Spleen (tissue), 11 donors: ENCODE data around the gene SLC35B4. TPM values are rescaled to one million over a fixed set of nuclear protein-coding genes. Genes with fewer than 3 reads are reported as not detected.

Source experiments
- DNase-seq: peaks from one replicate; pipeline ENCODE4 v3.0.0-alpha.2; 2020
- H3K27ac ChIP-seq, 8 donors: fragments of 200-600 bp; sonication (generic) in 7 of 8; 1 replicate in 4 of 8; 2 replicates in 4 of 8; pipeline versions ENCODE4 v1.5.0 to v1.8.0; 2016 to 2021; ENCODE audit warnings: inconsistent platforms in 4 of 8, mild to moderate bottlenecking in 4 of 8, moderate library complexity in 1 of 8
- H3K27me3 ChIP-seq, 7 donors: fragments of 200-600 bp; sonication (generic) in 6 of 7; replicated peaks in 1 of 7; 1 replicate in 4 of 7; 2 replicates in 3 of 7; pipeline versions ENCODE4 v1.5.0 to v1.8.0; 2016 to 2021; ENCODE audit warnings: inconsistent platforms in 3 of 7, mild to moderate bottlenecking in 1 of 7
- H3K36me3 ChIP-seq, 6 donors: fragments of 200-600 bp; sonication (generic) in 5 of 6; 1 replicate in 4 of 6; 2 replicates in 2 of 6; pipeline versions ENCODE4 v1.5.0 to v1.8.0; 2016 to 2021; ENCODE audit warnings: inconsistent platforms in 2 of 6
- H3K4me1 ChIP-seq, 6 donors: fragments of 200-600 bp; sonication (generic) in 5 of 6; 1 replicate in 3 of 6; 2 replicates in 3 of 6; pipeline versions ENCODE4 v1.5.0 to v1.8.0; 2016 to 2021; ENCODE audit warnings: inconsistent platforms in 3 of 6
- H3K4me3 ChIP-seq, 8 donors: fragments of 200-600 bp; sonication (generic) in 7 of 8; 1 replicate in 4 of 8; 2 replicates in 4 of 8; pipeline versions ENCODE4 v1.5.0 to v1.8.0; 2016 to 2021; ENCODE audit warnings: inconsistent platforms in 4 of 8, mild to moderate bottlenecking in 4 of 8, moderate library complexity in 2 of 8
- H3K9me3 ChIP-seq, 8 donors: fragments of 200-600 bp; sonication (generic) in 7 of 8; 1 replicate in 4 of 8; 2 replicates in 4 of 8; pipeline versions ENCODE4 v1.5.0 to v1.8.0; 2016 to 2021; ENCODE audit warnings: inconsistent platforms in 4 of 8
- POLR2A ChIP-seq, 3 donors: fragments of 450-650 bp; IDR thresholded peaks; one replicate each; pipeline ENCODE4 v1.5.1; 2017; ENCODE audit warnings: antibody characterized with exemption in 3 of 3, mild to moderate bottlenecking in 1 of 3
- POLR2AphosphoS5 ChIP-seq, 3 donors: sonication (generic); formaldehyde crosslinking; IDR thresholded peaks; one replicate each; pipeline ENCODE4 v1.5.1; 2017; ENCODE audit warnings: antibody characterized with exemption in 3 of 3
- WGBS, 5 donors: extraction: QIAGEN DNeasy Blood & Tissue Kit in 3 of 5; methylation state at CpG; one replicate each; pipeline versions ENCODE4 v1.1.5 to v1.1.7; 2013 to 2018; 5-methylcytosine and 5-hydroxymethylcytosine counted together
- intact Hi-C: fragments of 100-400 bp; cut with DNase I; formaldehyde crosslinking; loops from one replicate; pipeline ENCODE4 v1.15.0; 2023; ENCODE audit warnings: low total_unique reads
- polyA plus RNA-seq, 3 donors: library from polyadenylated mRNA; stranded (reverse); fragments of 200-250 nt; gene quantifications; one replicate each; pipeline ENCODE4 v1.2.1, GENCODE V29; 2013
- total RNA-seq, 7 donors: library from RNA; depleted of rRNA in 3 of 7; stranded (reverse); fragments of >200 nt in 3 of 7; fragmentation: NEBNext Ultra II Directional in 4 of 7; extraction: Animal tissue kit (Norgen Biotek cat#: 25700) in 4 of 7; gene quantifications; one replicate each; pipeline versions ENCODE4 v1.1.0 to v1.2.1, GENCODE V29; 2016 to 2021
- TF ChIP-seq, protein P1 (sequence below), 11 experiments: fragments of 200-600 bp in 7 of 11; fragments of 450-650 bp in 4 of 11; sonication (generic) in 4 of 11; IDR thresholded peaks in 8 of 11; conservative IDR thresholded peaks in 3 of 11; 1 replicate in 7 of 11; 2 replicates in 4 of 11; pipeline versions ENCODE4 v1.4.0 to v1.8.0; 2016 to 2021; ENCODE audit warnings: antibody characterized with exemption in 11 of 11, inconsistent platforms in 4 of 11, mild to moderate bottlenecking in 1 of 11
- donor health status: healthy with polysubstance abuse.
- donor health status: DM: no; HTN: no; CAD: no; lungs with moderate emphysema.
- donor health status: DM: no; HTN: no; CAD: no.
- donor health status: Bipolar disorder and iron deficiency.
- donor health status: healthy.
- donor health status: DM: no; HTN: no; CAD: no.
- donor health status: DM: yes; HTN: yes; CAD: no.

SLC35B4 gene
- total and polyA plus RNA-seq, 10 donors = 3.4 to 19.0 (median 11.9) TPM

GRCh38 chr7:134287916-134288659, 28.6 kb downstream of the SLC35B4 start:
- TF ChIP-seq POLR2AphosphoS5 (IDR thresholded peaks at IDR 0.05) = no peak
- no peak for TF ChIP-seq POLR2A (IDR thresholded peaks at IDR 0.05)
- TF ChIP-seq, protein P1, sequence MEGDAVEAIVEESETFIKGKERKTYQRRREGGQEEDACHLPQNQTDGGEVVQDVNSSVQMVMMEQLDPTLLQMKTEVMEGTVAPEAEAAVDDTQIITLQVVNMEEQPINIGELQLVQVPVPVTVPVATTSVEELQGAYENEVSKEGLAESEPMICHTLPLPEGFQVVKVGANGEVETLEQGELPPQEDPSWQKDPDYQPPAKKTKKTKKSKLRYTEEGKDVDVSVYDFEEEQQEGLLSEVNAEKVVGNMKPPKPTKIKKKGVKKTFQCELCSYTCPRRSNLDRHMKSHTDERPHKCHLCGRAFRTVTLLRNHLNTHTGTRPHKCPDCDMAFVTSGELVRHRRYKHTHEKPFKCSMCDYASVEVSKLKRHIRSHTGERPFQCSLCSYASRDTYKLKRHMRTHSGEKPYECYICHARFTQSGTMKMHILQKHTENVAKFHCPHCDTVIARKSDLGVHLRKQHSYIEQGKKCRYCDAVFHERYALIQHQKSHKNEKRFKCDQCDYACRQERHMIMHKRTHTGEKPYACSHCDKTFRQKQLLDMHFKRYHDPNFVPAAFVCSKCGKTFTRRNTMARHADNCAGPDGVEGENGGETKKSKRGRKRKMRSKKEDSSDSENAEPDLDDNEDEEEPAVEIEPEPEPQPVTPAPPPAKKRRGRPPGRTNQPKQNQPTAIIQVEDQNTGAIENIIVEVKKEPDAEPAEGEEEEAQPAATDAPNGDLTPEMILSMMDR (IDR thresholded peaks at IDR 0.05 in 8 of 11, conservative IDR thresholded peaks at IDR 0.05 in 3 of 11) = no peak

DNA sequence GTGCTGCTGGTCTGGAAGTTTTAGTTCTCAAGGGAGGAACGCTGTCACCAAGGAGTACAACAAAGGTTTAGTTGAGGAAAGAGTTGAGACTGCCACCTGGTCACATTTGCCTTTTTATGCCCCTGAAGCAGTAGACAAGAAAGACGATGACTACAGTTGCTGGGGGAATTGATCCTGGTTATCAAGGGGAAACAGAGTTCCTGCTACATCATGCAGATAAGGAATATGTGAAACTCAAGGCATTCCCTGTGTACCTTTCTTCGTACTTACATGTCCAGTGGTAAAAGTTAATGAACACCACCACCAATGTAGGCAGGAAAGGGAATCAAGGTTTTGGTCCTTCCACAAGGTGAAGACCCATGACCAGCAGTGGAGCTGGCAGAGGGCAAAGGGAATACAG, 31.8 kb downstream of the SLC35B4 start:
- peaks cover 0 to 18% (median 0%) of the 10 kb centered on the region in 7 donors for H3K27me3 ChIP-seq
- intact Hi-C loops = no loop called here
- H3K27ac ChIP-seq = no peak overlapping the region
- DNase-seq = no peak
- no peak overlapping the region for H3K4me3 ChIP-seq
- TF ChIP-seq POLR2AphosphoS5 (IDR thresholded peaks at IDR 0.05) (no peak), POLR2A (IDR thresholded peaks at IDR 0.05) (no peak)
- TF ChIP-seq, protein P1 (IDR thresholded peaks at IDR 0.05 in 8 of 11, conservative IDR thresholded peaks at IDR 0.05 in 3 of 11) = no peak
- no peaks in the 10 kb centered on the region for H3K36me3 ChIP-seq
- WGBS, 5 donors = 60 to 71% (median 64%) methylated on average over 3 of the region's 3 CpGs
- no peaks in the 10 kb centered on the region for H3K9me3 ChIP-seq
- H3K4me1 ChIP-seq = no peaks in the 10 kb centered on the region

More at GRCh38 chr7:134287916-134288659, 28.6 kb downstream of the SLC35B4 start:
- Histone ChIP-seq H3K27me3 (peaks cover 0 to 4% (median 0%) of the 10 kb centered on the region in 7 donors), H3K4me3 (no peak overlapping the region), H3K36me3 (peaks cover 0 to 6% (median under 1%) of the 10 kb centered on the region in 6 donors), H3K27ac (no peak overlapping the region), H3K9me3 (no peaks in the 10 kb centered on the region), H3K4me1 (peaks cover 0 to 8% (median 2%) of the 10 kb centered on the region in 6 donors)
- WGBS, 5 donors = 73 to 75% (median 75%) methylated on average over 12 of the region's 12 CpGs
- intact Hi-C loops = no loop called here
- no peak for DNase-seq

DNA sequence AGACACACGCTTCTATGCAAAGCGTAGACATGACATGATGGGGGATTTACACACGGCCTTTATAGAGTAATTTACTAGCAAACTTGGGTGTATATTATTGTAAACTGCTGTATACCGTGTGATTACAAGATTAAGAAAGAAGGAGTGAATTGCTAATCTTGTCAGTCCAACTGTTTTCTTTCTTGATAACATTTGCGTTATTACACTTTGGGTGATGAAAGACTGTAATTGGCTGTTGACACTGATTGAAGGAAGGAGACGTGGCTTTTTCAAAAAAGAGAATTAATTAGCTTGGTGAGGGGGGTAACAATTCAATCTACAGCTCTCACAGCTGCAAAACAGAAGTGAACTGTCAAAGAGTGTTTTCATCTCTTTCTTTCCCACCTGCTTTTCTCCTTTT, 32.7 kb downstream of the SLC35B4 start:
- no peaks in the 10 kb centered on the region for H3K36me3 ChIP-seq
- WGBS, 5 donors = 74 to 80% (median 77%) methylated on average over 6 of the region's 6 CpGs
- intact Hi-C loops = no loop called here

GRCh38 chr7:134280508-134280907, 36.2 kb downstream of the SLC35B4 start:
- intact Hi-C loops = no loop called here
- no peaks in the 10 kb centered on the region for H3K9me3 ChIP-seq
- TF ChIP-seq POLR2A (IDR thresholded peaks at IDR 0.05) (no peak), POLR2AphosphoS5 (IDR thresholded peaks at IDR 0.05) (no peak)
- TF ChIP-seq, protein P1 (IDR thresholded peaks at IDR 0.05 in 8 of 11, conservative IDR thresholded peaks at IDR 0.05 in 3 of 11) = no peak
- no peaks in the 10 kb centered on the region for H3K4me1 ChIP-seq
- H3K36me3 ChIP-seq = no peaks in the 10 kb centered on the region
- no peak overlapping the region for H3K4me3 ChIP-seq
- H3K27ac ChIP-seq = no peak overlapping the region
- no peak for DNase-seq
- 83 to 92% (median 89%) methylated on average over 2 of the region's 2 CpGs for WGBS, 5 donors
- peaks cover 0 to 18% (median 0%) of the 10 kb centered on the region in 7 donors for H3K27me3 ChIP-seq

More for the DNA sequence above, 32.7 kb downstream of the SLC35B4 start:
- DNase-seq = no peak
- Histone ChIP-seq H3K27ac (no peak overlapping the region), H3K4me3 (no peak overlapping the region), H3K9me3 (no peaks in the 10 kb centered on the region), H3K27me3 (peaks cover 0 to 18% (median 0%) of the 10 kb centered on the region in 7 donors), H3K4me1 (no peaks in the 10 kb centered on the region)
- TF ChIP-seq POLR2AphosphoS5 (IDR thresholded peaks at IDR 0.05) (no peak), POLR2A (IDR thresholded peaks at IDR 0.05) (no peak)
- TF ChIP-seq, protein P1 (IDR thresholded peaks at IDR 0.05 in 8 of 11, conservative IDR thresholded peaks at IDR 0.05 in 3 of 11) = no peak
